Brain pericyte (primary cell): ENCODE results near the gene GPBP1.
"Not testable (repeated sequence)": the region's sequence is repeated elsewhere in the genome, so short reads cannot be mapped to it uniquely, and the experiment has no call there.

Experiments
- DNase-seq: peaks from one replicate; pipeline ENCODE4 v3.0.0-alpha.2; 2012; ENCODE audit warnings: low read depth, low spot score

Gene GPBP1

DNA sequence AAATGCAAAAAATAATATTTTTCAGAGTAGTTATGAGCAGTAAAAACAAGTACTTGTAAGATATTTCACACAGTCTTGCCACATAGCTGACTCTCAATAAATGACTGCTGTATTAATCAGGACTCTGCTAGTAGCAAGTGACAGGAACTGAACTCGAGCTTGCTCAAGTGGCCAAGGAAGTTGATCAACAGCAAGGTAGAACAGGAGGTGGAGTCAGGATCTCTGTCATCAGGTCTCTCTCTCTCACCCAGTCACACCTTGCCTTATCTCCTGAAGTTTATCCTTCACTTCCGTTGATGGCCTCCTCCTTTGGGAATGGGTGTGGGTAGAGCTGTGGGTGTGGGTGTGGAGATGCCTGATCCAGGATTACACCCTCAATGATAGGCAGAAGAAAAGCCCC lies 107.0 kb downstream of the GPBP1 start:
- no peak for DNase-seq

DNA sequence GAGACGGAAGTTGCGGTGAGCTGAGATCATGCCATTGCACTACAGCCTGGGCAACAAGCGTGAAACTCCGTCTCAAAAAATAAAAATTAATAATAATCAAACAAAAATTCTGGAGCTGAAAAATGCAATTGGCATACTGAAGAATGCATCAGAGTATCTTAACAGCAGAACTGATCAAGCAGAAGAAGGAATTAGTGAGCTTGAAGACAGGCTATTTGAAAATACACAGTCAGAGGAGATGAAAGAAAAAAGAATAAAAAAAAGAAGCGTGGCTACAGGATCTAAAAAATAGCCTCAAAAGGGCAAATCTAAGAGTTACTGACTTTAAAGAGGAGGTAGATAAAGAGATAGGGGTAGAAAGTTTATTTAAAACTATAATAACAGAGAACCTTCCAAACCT lies 111.2 kb downstream of the GPBP1 start:
- DNase-seq: not testable (repeated sequence)

DNA sequence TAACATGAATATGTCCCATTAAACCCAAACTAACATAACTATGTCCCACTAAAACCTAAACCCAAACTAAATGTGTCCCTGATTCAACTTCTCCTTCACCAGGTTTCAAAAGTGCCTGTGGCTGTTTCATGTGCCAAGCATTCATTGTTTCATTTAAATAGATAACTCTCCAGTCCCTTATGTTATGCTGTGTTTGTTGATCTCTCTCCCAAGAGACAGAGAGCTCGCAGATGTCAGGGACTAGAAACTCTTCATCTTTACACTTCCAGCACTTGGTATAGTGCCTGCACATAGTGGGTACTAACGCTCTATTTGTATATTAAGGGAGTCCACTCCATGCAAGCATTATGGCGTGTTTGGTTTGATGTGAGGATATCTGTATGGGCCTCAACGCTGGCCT lies 118.0 kb downstream of the GPBP1 start:
- no peak for DNase-seq

DNA sequence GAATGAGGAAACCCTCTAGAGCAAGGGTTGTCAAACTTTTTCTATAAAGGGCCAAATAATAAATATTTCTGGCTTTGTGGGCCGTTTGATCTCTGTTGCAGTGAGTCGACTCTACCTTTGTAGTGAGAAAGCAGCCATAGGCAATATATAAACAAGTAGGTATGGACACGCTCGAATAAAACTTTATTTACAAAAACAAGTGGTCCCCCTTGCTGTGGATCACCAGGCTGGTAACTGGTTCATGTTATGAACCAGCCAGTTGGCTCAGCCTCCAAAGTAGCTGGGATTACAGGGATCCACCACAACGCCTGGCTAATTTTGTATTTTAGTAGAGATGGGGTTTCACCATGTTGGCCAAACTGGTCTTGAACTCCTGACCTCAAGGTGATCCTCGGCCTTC lies 118.5 kb downstream of the GPBP1 start:
- DNase-seq: no peak

DNA sequence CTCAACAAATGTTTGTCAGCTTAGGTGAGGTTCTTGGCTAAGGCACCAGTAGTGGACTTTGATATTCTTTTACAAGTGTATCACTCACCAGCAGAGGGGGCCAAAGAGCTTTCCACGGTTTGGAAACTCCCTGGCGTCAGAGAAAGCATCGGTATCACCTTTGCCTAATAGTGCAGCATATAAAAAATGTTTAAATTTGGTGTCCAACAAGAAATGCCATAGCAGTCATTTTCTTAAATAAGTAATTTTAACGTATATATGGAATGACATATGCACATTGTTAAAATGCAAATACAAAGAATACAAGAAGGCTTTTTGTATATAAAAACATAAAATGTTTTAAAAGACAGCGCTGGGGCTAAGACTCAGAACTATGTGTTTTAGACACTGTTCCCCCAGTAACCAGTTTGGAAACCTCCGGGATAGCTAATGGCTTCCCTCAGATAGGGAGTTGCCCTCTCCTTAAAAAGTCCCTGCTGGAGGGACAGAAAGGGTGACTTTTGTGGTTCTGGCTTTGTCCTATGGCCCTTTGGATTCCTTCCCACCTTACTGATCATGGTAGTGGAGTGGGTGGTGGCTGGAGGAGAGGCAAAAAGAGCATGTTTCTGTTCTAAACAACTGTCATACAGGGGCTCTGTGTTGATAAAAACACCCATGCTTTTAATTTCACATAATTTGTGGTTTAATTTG lies 124.6 kb downstream of the GPBP1 start:
- DNase-seq: peak; percentile 43

DNA sequence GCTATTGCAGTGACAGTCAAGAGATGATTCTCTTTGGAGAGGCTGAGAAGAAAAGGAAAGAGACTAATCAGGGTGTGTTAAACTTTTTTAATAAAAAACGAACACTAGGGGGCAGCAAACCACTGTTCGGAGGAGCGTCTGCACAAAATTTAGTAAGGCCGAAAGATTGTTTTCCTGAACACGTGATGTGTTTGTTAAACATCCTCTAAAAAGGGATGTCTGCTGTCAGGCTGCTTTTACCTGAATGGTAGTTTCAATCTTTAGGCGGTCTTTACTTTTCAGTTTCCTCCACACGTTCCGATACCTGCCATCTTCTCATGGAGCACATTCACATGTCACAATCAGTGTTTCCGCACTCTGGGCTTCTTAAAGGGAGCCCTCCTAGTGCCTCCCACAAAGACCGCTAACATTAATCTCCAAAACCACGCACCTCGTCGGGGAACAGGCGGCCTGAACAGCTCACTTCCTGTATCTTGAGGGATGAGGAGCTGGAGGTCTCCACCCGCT lies 125.2 kb downstream of the GPBP1 start:
- peak; percentile 50 for DNase-seq

DNA sequence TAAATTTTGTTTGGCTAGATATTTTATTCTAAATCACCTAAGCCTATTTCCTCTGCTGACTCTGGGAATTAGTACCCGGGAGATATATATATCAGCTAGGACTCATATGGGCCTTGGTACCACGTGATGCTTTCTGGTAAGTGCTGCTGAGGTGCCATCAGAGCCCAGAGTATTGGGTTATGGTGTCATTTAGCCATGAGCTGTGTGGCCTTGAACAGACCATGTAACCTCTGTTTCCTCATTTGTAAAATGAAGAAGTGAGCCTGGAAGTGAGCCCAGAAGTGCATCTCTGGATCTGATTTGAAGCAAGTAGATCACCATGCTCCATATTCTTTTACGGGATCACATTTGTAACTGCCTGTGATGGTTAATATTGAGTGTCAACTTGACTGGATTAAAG lies 126.1 kb downstream of the GPBP1 start:
- DNase-seq: no peak

DNA sequence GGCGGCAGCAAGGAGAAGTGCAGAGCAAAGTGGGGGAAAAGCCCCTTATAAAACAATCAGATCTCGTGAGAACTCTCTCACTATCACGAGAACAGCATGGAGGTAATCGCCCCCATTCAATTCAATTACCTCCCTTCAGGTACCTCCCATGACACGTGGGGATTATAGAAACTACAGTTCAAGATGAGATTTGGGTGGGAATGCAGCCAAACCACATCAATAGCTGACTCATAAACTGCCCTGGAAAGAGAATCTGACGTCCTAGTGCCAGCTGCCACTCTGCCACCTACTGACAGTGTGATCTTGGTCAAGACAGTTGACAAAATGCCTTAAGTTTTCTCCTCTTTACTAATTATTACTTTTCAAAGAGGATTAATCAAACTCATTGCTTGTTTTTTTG lies 128.3 kb downstream of the GPBP1 start:
- DNase-seq: peak; percentile 12

DNA sequence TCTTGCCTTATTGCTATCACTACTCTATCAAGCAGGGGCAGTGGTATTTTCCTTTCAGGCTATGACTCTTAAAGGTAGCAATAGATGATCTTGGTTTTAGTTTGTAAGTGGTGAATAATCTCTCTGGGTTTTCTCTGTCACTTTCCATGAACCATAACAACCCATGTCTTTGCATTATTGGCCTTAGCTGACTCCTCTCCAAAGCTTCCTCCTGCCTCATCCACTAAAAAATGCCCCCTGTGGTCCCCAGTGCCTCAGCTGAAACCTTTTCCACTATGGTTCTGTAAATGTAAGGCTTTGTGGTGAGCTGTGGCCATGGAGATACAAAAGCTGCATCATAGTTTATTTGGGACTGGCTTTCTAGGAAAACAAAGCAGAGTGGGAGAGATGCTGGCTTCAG lies 128.8 kb downstream of the GPBP1 start:
- DNase-seq: peak; percentile 78

DNA sequence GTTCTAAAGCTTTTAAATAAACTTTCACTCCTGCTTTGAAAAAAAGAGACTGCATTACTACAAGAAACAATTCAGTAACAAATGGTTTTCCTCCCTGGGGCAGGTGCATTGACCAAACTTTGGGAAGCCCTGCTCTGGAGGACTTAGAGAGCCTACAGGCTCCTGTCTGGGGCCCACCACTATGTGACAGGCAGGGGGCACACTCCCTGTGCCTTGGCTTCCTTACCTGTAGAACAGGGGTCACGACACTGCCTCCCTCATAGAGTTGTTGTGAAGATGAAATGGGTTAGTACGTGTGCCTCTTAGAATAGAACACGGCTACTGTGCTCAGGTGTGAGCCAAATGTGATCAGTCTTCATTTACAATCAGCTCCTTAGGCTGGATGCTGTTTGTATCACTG lies 130.1 kb downstream of the GPBP1 start:
- DNase-seq: no peak

DNA sequence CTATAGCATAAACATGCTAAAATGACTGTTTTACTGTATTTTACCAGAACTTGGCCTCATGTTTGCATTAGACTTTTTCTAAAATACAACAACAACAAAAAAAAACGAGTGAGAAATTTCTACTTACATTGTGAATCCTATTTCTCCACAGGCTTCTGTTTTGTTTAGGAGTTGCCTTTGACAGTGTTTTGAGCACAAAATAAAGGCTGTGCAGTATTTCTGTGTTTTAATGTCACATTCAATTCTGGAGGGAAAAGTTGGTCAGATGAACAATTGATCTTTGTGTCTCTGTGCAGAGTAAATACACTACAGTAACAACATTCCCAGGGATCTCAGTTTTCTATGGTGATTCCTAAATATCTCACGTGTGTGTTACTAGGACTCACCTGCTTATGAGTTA lies 131.1 kb downstream of the GPBP1 start:
- no peak for DNase-seq

DNA sequence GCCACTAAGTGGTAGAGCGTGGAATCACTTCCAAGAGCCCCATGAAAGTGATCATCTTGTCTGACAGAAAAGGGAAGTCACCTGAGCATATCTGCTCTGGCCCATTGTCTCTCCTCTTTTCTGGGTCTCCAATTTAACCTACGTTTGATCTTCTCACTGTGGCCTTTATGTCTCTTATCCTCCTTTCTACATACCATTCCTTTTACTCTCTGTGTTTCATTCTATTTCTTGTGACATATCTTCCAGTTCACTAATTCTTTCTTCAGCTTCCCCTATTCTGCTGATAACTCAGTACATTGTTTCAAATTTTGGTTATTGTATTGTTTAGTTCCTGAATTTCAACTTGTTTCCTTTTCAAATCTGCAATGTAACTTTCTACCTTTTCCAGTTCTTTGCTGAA lies 132.5 kb downstream of the GPBP1 start:
- DNase-seq: no peak

DNA sequence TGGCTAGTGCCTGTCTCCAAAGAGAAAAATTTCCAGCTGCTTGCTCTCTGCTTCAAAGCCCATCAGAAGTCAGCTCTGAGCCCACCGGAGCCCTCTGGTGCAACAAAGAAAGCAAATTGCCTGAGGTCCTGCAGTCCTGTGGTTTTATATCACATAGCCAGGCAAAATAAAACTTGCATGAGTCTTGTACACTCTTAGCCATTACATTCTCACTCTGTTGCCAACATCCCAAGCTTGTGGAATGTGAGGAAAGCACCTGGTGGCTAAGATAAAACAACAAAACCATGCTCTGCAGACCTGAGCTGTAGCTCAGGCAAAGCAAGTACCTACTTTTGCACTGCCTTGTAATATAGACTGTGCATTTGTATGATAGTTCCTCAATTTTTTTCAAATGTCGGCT lies 133.7 kb downstream of the GPBP1 start:
- no peak for DNase-seq

DNA sequence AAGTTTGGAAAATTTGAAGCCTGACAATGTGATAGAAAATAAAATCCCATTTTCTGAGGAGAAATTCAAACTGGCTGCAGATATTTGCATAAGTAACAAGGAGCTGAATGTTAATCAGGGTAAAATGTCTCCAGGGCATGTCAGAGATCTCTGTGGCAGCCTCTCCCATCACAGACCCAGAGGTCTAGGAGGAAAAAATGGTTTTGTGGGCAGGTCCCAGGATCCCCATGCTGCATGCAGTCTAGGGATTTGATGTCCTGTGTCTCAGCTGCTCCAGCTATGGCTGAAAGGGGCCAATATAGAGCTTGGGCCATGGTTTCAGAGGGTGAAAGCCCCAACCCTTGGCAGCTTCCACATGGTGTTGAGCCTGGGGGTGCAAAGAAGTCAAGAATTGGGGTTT lies 135.2 kb downstream of the GPBP1 start:
- not testable (repeated sequence) for DNase-seq

DNA sequence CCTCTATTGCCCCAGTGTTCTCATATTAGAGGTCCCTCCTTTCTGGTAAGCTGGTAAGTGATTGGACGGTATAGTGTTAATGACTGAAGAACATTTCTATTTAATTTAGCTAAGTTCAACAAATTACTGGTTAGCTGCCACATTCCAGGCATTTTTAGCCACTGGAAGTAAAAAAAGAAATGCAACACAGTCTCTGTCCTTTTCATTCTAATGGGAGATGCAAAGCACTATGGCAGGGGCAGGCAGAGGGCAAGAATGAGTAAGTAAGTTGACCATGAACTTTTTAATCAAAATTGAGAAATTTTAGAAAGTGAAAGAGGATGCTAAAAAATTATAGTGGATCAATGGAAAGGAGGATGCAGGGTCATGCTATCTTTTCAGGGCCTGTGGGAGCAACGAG lies 137.4 kb downstream of the GPBP1 start:
- DNase-seq: no peak

DNA sequence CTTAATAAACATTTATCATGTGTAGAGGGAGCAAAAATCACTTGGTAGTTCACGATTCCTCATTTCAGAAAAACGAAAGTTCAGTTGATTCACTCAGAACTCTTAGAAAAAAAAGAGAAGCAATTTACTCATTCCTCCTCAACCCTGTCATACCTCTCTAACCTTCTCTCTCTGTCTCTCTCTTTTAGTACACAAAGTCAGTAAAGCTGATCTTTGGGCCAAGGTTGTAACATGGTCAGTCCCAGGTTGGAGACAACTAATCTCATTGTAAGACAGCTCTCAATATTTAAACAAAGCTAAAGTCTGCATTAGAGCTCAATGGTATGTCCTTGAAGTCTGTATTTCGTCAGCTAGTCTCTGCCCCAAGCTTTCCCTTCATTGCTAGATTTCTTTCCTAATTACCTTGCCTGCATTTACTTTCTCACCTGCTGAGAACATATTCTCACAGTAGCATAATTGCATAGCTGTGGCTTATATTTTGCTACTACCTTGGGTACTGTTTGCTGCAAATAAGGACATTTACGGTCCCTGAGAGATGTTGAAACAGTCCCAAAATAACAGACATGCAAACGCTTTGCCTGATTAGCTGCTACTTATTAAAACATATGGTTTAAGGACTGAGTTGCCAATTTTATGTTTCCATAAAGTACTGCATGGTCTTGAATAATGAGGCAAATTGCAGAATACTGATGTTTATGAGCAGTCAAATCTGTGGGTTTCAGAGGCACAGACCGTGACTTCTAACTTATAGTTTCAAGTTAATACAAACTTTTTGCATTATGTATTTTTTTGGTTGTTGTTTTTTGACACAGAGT lies 138.3 kb downstream of the GPBP1 start:
- DNase-seq: no peak

DNA sequence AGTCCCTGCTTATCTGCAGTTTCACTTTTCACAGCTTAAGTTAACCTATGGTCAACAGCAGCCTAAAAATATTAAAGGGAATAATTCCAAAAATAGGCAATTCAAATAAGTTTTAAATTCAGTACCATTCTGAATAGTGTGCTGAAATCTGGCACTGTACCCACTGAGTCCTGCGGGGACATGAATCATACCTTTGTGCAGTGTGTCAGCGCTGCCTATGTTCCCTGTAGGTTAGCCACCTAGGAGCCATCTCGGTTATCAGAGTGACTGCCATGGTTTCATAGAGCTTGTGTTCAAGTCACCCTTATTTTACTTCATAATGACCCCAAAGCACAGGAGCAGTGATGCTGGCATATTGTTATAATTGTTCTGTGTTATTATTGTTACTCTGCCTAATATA lies 139.9 kb downstream of the GPBP1 start:
- no peak for DNase-seq
